Fibroblast of skin of back (primary cell): ENCODE measurements around the gene SERINC5.

Experiments used
- DNase-seq: peaks from one replicate; pipeline ENCODE4 v3.0.0-alpha.2; 2013

The SERINC5 gene

DNA sequence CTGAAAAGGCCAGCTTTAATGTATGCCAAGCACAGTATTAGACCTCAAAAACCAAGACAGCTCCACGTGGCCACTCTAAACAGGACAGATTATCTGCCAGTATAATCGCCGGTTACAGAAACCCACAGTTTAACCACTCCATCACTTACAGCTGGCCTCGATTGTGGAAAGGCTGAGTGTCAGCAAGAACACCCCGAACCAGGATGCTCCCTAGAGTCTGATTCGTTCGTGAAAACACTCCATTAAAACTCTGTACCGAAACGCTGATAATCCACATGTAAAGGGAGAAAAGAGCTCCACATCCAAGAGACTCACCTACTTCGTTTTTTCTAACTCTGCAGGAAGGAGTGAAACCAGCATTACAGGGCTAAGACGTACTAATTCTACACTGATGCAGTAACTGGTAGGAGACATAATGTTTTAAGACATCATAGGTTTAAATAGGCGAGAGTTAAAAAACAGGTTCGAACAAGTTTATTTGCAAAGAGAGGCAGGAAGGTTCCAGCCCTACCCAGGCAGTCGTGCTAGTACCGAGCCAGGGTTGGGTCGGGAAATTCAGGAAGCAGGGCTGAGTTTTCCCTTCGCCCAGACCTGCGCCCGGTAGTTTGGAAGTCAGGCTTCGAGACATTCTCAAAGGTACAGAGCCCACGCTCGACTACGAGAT lies 949 bp downstream of the SERINC5 start:
- no peak for DNase-seq

GRCh38 chr5:80251636-80252035 lies 4.2 kb downstream of the SERINC5 start:
- DNase-seq: no peak

- DNase-seq: no peak
These were observed 5.0 kb downstream of the SERINC5 start for GRCh38 chr5:80250801-80251200.

DNA sequence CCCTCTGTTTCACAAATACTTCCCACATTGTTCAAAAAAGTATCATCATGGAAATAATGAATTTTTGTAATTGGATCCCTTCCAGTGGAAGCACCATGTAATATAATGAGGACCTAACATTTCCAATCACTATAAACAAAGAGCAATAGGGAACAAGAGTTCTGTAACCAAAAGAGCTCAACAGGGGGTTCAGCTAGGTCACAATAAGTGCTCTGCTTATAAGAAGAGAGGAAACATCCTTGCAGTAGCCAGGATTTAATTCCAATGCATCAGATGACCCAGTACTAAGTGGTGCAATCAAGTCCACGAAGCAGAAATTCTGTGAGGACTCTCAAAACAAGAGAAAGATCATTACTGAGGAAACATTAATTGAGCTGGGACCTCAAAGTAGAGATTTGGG lies 5.9 kb downstream of the SERINC5 start:
- no peak for DNase-seq

- DNase-seq: no peak
These were observed 7.5 kb downstream of the SERINC5 start for GRCh38 chr5:80248378-80248777.

- DNase-seq: peak; percentile 85
These were observed 8.7 kb downstream of the SERINC5 start for GRCh38 chr5:80246995-80247729.

DNA sequence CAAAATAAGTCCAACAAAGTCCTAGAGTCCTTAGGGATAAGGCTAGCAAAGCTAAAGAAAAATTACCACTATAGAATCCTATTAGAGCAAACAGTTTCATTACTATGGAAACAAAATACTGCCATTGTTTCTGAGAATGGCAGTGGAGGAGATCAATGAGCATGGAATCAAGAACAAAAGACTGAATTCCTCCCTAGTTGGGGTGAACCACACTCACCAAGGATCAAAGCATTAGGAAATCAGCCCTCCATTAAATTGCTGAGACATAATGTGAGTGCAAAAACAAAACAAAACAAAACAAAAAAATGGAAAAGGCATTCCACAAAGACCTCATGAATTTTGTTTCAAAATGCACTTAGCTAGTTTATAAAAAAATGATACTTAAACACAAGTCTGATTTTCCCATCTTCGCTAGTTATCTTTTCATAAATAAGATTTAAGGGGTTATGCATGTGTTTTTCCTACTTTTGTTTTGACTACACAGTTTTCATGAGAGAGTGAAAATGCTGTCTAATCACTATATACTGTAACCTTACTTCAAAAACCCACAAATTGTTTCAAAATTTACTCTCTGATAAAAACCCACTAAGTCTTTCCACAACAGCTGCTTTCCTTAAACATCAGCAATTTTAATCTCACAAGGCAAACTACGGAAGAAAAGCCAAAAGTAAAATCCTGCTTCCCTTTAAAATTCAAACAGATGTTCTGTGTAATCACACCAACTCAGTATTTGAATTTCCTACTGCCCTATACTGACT lies 9.7 kb downstream of the SERINC5 start:
- DNase-seq: peak; percentile 13

GRCh38 chr5:80243567-80243966 lies 12.3 kb downstream of the SERINC5 start:
- no peak for DNase-seq

DNA sequence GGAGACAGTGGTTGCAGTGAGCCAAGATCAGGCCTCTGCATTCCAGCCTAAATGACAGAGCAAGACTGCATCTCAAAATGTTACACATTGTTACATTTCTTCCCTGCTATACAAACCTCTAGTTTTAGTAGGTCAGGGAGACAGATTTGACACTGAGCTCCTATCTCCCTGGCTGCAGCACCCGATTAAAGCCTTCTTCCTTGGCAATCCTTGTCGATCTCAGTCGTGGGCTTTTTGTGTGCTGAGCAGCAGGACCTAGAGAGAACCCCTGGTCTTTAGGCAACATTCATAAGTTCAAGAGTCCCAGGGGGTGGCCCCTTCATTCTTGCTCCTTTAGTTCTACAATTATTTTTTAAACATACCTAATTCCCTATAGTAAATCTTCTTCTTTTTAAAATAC lies 13.0 kb downstream of the SERINC5 start:
- DNase-seq: no peak

GRCh38 chr5:80240368-80240986 lies 15.4 kb downstream of the SERINC5 start:
- no peak for DNase-seq

- peak; percentile 11 for DNase-seq
These were observed 16.0 kb downstream of the SERINC5 start for GRCh38 chr5:80239680-80240367.

- peak; percentile 37 for DNase-seq
These were observed 16.8 kb downstream of the SERINC5 start for GRCh38 chr5:80238778-80239679.

- no peak for DNase-seq
These were observed 17.8 kb downstream of the SERINC5 start for GRCh38 chr5:80238097-80238496.

DNA sequence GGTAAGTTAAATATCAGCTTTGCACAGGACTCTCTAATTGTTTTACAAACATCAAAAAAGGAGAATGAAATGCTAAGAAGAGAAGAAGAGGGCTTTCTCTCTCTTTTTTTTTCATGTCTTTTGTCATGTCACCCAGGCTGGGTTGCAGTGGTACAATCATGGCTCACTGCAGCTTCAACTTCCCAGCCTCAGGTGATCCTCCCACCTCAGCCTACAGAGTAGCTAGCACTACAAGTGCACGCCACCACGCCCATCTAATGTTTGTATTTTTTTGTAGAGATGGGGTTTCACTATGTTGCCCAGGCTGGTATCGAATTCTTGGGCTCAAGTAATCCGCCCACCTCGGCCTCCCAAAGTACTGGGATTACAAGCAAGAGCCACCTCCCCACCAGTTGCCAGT lies 18.6 kb downstream of the SERINC5 start:
- DNase-seq: no peak

DNA sequence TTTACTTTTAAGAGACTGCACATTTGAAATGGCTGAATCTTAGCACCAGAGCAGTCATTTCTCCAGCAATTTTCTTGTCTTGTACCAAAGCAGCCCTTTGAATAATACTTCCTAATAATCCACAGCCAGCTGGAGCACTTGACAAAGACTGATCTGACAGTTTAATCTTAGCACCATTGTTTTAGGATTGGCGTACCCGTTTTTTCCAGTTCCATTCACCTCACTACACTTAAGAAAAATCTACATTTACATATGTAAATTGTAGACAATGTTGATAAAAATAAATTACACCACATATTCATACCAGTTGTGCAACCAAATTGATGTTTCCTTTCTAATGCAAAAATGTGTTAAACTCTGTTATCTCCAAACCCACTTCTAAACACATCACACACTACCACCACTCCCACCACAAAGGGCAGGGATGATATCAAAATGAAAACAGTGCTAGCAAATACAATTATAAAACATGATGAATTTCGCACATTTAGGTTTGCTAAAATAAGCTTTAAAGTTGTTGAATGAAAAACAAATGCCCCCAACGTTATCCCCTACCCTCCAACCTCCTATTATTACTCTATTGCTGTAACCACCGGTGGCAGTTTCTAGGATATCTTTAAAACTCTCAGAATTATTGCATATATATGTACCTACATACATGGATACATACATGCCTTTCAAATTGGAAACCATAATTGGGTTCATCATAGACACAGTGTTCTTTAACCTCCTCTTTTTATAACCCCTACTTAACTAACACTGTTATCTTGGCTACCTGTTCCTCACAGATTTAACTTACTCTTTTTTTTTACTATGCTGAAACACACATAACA lies 21.5 kb downstream of the SERINC5 start:
- DNase-seq: no peak

GRCh38 chr5:80231693-80232092 lies 24.2 kb downstream of the SERINC5 start:
- DNase-seq: no peak

GRCh38 chr5:80231243-80231642 lies 24.6 kb downstream of the SERINC5 start:
- peak; percentile 89 for DNase-seq

GRCh38 chr5:80230269-80230992 lies 25.4 kb downstream of the SERINC5 start:
- DNase-seq: no peak

- no peak for DNase-seq
These were observed 26.0 kb downstream of the SERINC5 start for GRCh38 chr5:80229902-80230255.
